Natural killer cell (primary cell): ENCODE data around the gene BSND. TPM values are rescaled to one million over a fixed set of nuclear protein-coding genes. Genes with fewer than 3 reads are reported as not detected.

Source experiments
- ATAC-seq, 3 donors: fragments of 150-1000 bp in 2 of 3; fragments of 200-7000 bp in 1 of 3; cut with Tn5 transposase; 1 replicate in 1 of 3; 2 replicates in 2 of 3; pipeline ENCODE4 v1.10.0; 2021; ENCODE audit warnings: mild to moderate bottlenecking in 2 of 3, moderate library complexity in 2 of 3
- DNase-seq, 2 donors: peaks; one replicate each; pipeline versions ENCODE4 v3.0.0 to v3.0.0-alpha.2; 2013 to 2021; ENCODE audit warnings: mixed read lengths in 1 of 2
- H3K27ac ChIP-seq: one replicate; pipeline ENCODE4 v1.5.1; 2013; ENCODE audit warnings: mild to moderate bottlenecking, low read length
- H3K27me3 ChIP-seq: one replicate; pipeline ENCODE4 v1.6.1; 2013; ENCODE audit warnings: low read length; ENCODE audit not compliant: control insufficient read depth, insufficient read depth
- H3K36me3 ChIP-seq: one replicate; pipeline ENCODE4 v1.6.1; 2013; ENCODE audit warnings: low read length; ENCODE audit not compliant: control insufficient read depth, insufficient read depth
- H3K4me1 ChIP-seq: one replicate; pipeline ENCODE4 v1.6.1; 2013; ENCODE audit warnings: low read length; ENCODE audit not compliant: control insufficient read depth, insufficient read depth
- H3K4me3 ChIP-seq: one replicate; pipeline ENCODE4 v1.5.1; 2013; ENCODE audit warnings: low read length
- H3K9me3 ChIP-seq: one replicate; pipeline ENCODE4 v1.6.1; 2013; ENCODE audit warnings: low read length; ENCODE audit not compliant: control insufficient read depth, insufficient read depth
- H3K27ac Mint-ChIP-seq, 2 donors: one replicate each; pipeline ENCODE4 v1.8.0; 2022; ENCODE audit warnings: mild to moderate bottlenecking in 2 of 2, mixed read lengths in 2 of 2, moderate library complexity in 1 of 2
- H3K27me3 Mint-ChIP-seq, 2 donors: one replicate each; pipeline ENCODE4 v1.8.0; 2022; ENCODE audit warnings: low read depth in 2 of 2, mixed read lengths in 2 of 2
- H3K36me3 Mint-ChIP-seq: one replicate; pipeline ENCODE4 v1.8.0; 2022; ENCODE audit warnings: mixed read lengths
- H3K4me1 Mint-ChIP-seq, 2 donors: one replicate each; pipeline ENCODE4 v1.8.0; 2022; ENCODE audit warnings: mixed read lengths in 2 of 2
- H3K4me3 Mint-ChIP-seq: one replicate; pipeline ENCODE4 v1.8.0; 2022; ENCODE audit warnings: mild to moderate bottlenecking, moderate library complexity, mixed read lengths
- H3K9me3 Mint-ChIP-seq, 2 donors: one replicate each; pipeline ENCODE4 v1.8.0; 2022; ENCODE audit warnings: mixed read lengths in 2 of 2
- CTCF ChIP-seq: fragments of 200-600 bp; IDR thresholded peaks from one replicate; pipeline ENCODE4 v1.8.0; 2022; ENCODE audit warnings: antibody characterized with exemption
- WGBS: methylation state at CpG from one replicate; pipeline ENCODE4 v1.1.7; 2013; ENCODE audit warnings: missing lambda C conversion rate; ENCODE audit not compliant: insufficient coverage; 5-methylcytosine and 5-hydroxymethylcytosine counted together
- intact Hi-C: fragments of 100-400 bp; cut with micrococcal nuclease; formaldehyde crosslinking; loops from one replicate; pipeline ENCODE4 v1.14.2; 2022
- total RNA-seq, 4 donors: library from RNA; stranded (reverse); fragments of 120-200 nt in 1 of 4; gene quantifications; one replicate each; pipeline versions ENCODE4 v1.2.3 to v1.2.4, GENCODE V29; 2013 to 2022

BSND gene
- total RNA-seq, 3 donors from 2014 or later (not counting 1 experiment from before 2014, with no cell fraction given): not detected

GRCh38 chr1:55060133-55060999 lies 61.6 kb downstream of the BSND start:
- DNase-seq: no peak
- Mint-ChIP-seq H3K4me3 (no peak overlapping the region), H3K9me3 (no peaks in the 10 kb centered on the region), H3K4me1 (peaks cover 0 to 9% of the 10 kb centered on the region in 2 donors), H3K27me3 (no peaks in the 10 kb centered on the region), H3K36me3 (no peaks in the 10 kb centered on the region), H3K27ac (peak overlapping the region in 1 of 2 donors; percentile 41)
- H3K4me1 ChIP-seq: no peaks in the 10 kb centered on the region
- H3K4me3 ChIP-seq: no peak overlapping the region
- peak; percentile 61 to 74 (median 73) for ATAC-seq
- no peaks in the 10 kb centered on the region for H3K36me3 ChIP-seq
- H3K9me3 ChIP-seq: no peaks in the 10 kb centered on the region
- no peaks in the 10 kb centered on the region for H3K27me3 ChIP-seq
- H3K27ac ChIP-seq: no peak overlapping the region
- intact Hi-C loops: no loop called here
- TF ChIP-seq CTCF: no peak
- 95% methylated on average over 12 of the region's 14 CpGs for WGBS

GRCh38 chr1:55061000-55061705 lies 62.4 kb downstream of the BSND start:
- Histone ChIP-seq H3K27me3 (no peaks in the 10 kb centered on the region), H3K27ac (no peak overlapping the region), H3K4me1 (no peaks in the 10 kb centered on the region), H3K36me3 (no peaks in the 10 kb centered on the region), H3K4me3 (no peak overlapping the region), H3K9me3 (no peaks in the 10 kb centered on the region)
- Mint-ChIP-seq H3K4me3 (no peak overlapping the region), H3K27me3 (no peaks in the 10 kb centered on the region), H3K27ac (no peak overlapping the region), H3K4me1 (peaks cover 0 to 9% of the 10 kb centered on the region in 2 donors), H3K9me3 (no peaks in the 10 kb centered on the region), H3K36me3 (no peaks in the 10 kb centered on the region)
- intact Hi-C loops: no loop called here
- ATAC-seq (no peak), DNase-seq (no peak)
- WGBS: 87% methylated on average over 13 of the region's 13 CpGs
- no peak for TF ChIP-seq CTCF

Other genes starting within 250 kb of the BSND start
- gene PARS2, start 234.4 kb upstream of the BSND start, total RNA-seq: 1 to 10 TPM in 1 of 3 donors, under 1 TPM in 2; 0.95 to 1.4 (median 0.96) TPM
- 10 to 100 TPM; 17.8 to 30.8 (median 26.5) TPM for gene TTC22, start 197.6 kb upstream of the BSND start, total RNA-seq
- gene DHCR24, start 111.7 kb upstream of the BSND start, total RNA-seq: 10 to 100 TPM in 2 of 3 donors, 1 to 10 TPM in 1; 8.7 to 17.2 (median 10.4) TPM
- not detected for gene TMEM61, start 18.3 kb upstream of the BSND start, total RNA-seq
- not detected for gene PCSK9, start 40.6 kb downstream of the BSND start, total RNA-seq
- 100 to 1,000 TPM; 155 TPM for gene USP24, start 216.4 kb downstream of the BSND start, total RNA-seq